Spleen (tissue), 11 donors: ENCODE measurements around the gene IL1RAPL1. TPM values are rescaled to one million over a fixed set of nuclear protein-coding genes. Genes with fewer than 3 reads are reported as not detected.

ENCODE experiments used
- DNase-seq: peaks from one replicate; pipeline ENCODE4 v3.0.0-alpha.2; 2020
- H3K27ac ChIP-seq, 8 donors: fragments of 200-600 bp; sonication (generic) in 7 of 8; 1 replicate in 4 of 8; 2 replicates in 4 of 8; pipeline versions ENCODE4 v1.5.0 to v1.8.0; 2016 to 2021; ENCODE audit warnings: inconsistent platforms in 4 of 8, mild to moderate bottlenecking in 4 of 8, moderate library complexity in 1 of 8
- H3K27me3 ChIP-seq, 7 donors: fragments of 200-600 bp; sonication (generic) in 6 of 7; replicated peaks in 1 of 7; 1 replicate in 4 of 7; 2 replicates in 3 of 7; pipeline versions ENCODE4 v1.5.0 to v1.8.0; 2016 to 2021; ENCODE audit warnings: inconsistent platforms in 3 of 7, mild to moderate bottlenecking in 1 of 7
- H3K36me3 ChIP-seq, 6 donors: fragments of 200-600 bp; sonication (generic) in 5 of 6; 1 replicate in 4 of 6; 2 replicates in 2 of 6; pipeline versions ENCODE4 v1.5.0 to v1.8.0; 2016 to 2021; ENCODE audit warnings: inconsistent platforms in 2 of 6
- H3K4me1 ChIP-seq, 6 donors: fragments of 200-600 bp; sonication (generic) in 5 of 6; 1 replicate in 3 of 6; 2 replicates in 3 of 6; pipeline versions ENCODE4 v1.5.0 to v1.8.0; 2016 to 2021; ENCODE audit warnings: inconsistent platforms in 3 of 6
- H3K4me3 ChIP-seq, 8 donors: fragments of 200-600 bp; sonication (generic) in 7 of 8; 1 replicate in 4 of 8; 2 replicates in 4 of 8; pipeline versions ENCODE4 v1.5.0 to v1.8.0; 2016 to 2021; ENCODE audit warnings: inconsistent platforms in 4 of 8, mild to moderate bottlenecking in 4 of 8, moderate library complexity in 2 of 8
- H3K9me3 ChIP-seq, 8 donors: fragments of 200-600 bp; sonication (generic) in 7 of 8; 1 replicate in 4 of 8; 2 replicates in 4 of 8; pipeline versions ENCODE4 v1.5.0 to v1.8.0; 2016 to 2021; ENCODE audit warnings: inconsistent platforms in 4 of 8
- POLR2A ChIP-seq, 3 donors: fragments of 450-650 bp; IDR thresholded peaks; one replicate each; pipeline ENCODE4 v1.5.1; 2017; ENCODE audit warnings: antibody characterized with exemption in 3 of 3, mild to moderate bottlenecking in 1 of 3
- POLR2AphosphoS5 ChIP-seq, 3 donors: sonication (generic); formaldehyde crosslinking; IDR thresholded peaks; one replicate each; pipeline ENCODE4 v1.5.1; 2017; ENCODE audit warnings: antibody characterized with exemption in 3 of 3
- WGBS, 5 donors: extraction: QIAGEN DNeasy Blood & Tissue Kit in 3 of 5; methylation state at CpG; one replicate each; pipeline versions ENCODE4 v1.1.5 to v1.1.7; 2013 to 2018; 5-methylcytosine and 5-hydroxymethylcytosine counted together
- intact Hi-C: fragments of 100-400 bp; cut with DNase I; formaldehyde crosslinking; loops from one replicate; pipeline ENCODE4 v1.15.0; 2023; ENCODE audit warnings: low total_unique reads
- polyA plus RNA-seq, 3 donors: library from polyadenylated mRNA; stranded (reverse); fragments of 200-250 nt; gene quantifications; one replicate each; pipeline ENCODE4 v1.2.1, GENCODE V29; 2013
- total RNA-seq, 7 donors: library from RNA; depleted of rRNA in 3 of 7; stranded (reverse); fragments of >200 nt in 3 of 7; fragmentation: NEBNext Ultra II Directional in 4 of 7; extraction: Animal tissue kit (Norgen Biotek cat#: 25700) in 4 of 7; gene quantifications; one replicate each; pipeline versions ENCODE4 v1.1.0 to v1.2.1, GENCODE V29; 2016 to 2021
- TF ChIP-seq, protein P1 (sequence below), 11 experiments: fragments of 200-600 bp in 7 of 11; fragments of 450-650 bp in 4 of 11; sonication (generic) in 4 of 11; IDR thresholded peaks in 8 of 11; conservative IDR thresholded peaks in 3 of 11; 1 replicate in 7 of 11; 2 replicates in 4 of 11; pipeline versions ENCODE4 v1.4.0 to v1.8.0; 2016 to 2021; ENCODE audit warnings: antibody characterized with exemption in 11 of 11, inconsistent platforms in 4 of 11, mild to moderate bottlenecking in 1 of 11
- donor health status: healthy with polysubstance abuse.
- donor health status: DM: no; HTN: no; CAD: no; lungs with moderate emphysema.
- donor health status: DM: no; HTN: no; CAD: no.
- donor health status: Bipolar disorder and iron deficiency.
- donor health status: healthy.
- donor health status: DM: no; HTN: no; CAD: no.
- donor health status: DM: yes; HTN: yes; CAD: no.

IL1RAPL1 gene
- total and polyA plus RNA-seq, 10 donors: 0.03 to 0.19 TPM; not detected in 8

GRCh38 chrX:28701222-28701621 lies 114.0 kb downstream of the IL1RAPL1 start:
- H3K27me3 ChIP-seq: no peaks in the 10 kb centered on the region
- no peak for DNase-seq
- H3K4me1 ChIP-seq: no peaks in the 10 kb centered on the region
- no peak overlapping the region for H3K4me3 ChIP-seq
- H3K27ac ChIP-seq: no peak overlapping the region
- no peaks in the 10 kb centered on the region for H3K36me3 ChIP-seq
- intact Hi-C loops: no loop called here
- H3K9me3 ChIP-seq: no peaks in the 10 kb centered on the region
- TF ChIP-seq, protein P1, sequence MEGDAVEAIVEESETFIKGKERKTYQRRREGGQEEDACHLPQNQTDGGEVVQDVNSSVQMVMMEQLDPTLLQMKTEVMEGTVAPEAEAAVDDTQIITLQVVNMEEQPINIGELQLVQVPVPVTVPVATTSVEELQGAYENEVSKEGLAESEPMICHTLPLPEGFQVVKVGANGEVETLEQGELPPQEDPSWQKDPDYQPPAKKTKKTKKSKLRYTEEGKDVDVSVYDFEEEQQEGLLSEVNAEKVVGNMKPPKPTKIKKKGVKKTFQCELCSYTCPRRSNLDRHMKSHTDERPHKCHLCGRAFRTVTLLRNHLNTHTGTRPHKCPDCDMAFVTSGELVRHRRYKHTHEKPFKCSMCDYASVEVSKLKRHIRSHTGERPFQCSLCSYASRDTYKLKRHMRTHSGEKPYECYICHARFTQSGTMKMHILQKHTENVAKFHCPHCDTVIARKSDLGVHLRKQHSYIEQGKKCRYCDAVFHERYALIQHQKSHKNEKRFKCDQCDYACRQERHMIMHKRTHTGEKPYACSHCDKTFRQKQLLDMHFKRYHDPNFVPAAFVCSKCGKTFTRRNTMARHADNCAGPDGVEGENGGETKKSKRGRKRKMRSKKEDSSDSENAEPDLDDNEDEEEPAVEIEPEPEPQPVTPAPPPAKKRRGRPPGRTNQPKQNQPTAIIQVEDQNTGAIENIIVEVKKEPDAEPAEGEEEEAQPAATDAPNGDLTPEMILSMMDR (IDR thresholded peaks at IDR 0.05 in 8 of 11, conservative IDR thresholded peaks at IDR 0.05 in 3 of 11): no peak
- TF ChIP-seq POLR2AphosphoS5 (IDR thresholded peaks at IDR 0.05) (no peak), POLR2A (IDR thresholded peaks at IDR 0.05) (no peak)
- 81 to 93% (median 89%) methylated on average over 1 of the region's 1 CpG for WGBS, 5 donors

- Histone ChIP-seq H3K27me3 (no peaks in the 10 kb centered on the region), H3K9me3 (peaks cover 0 to 3% (median under 1%) of the 10 kb centered on the region in 8 donors), H3K27ac (no peak overlapping the region), H3K4me3 (no peak overlapping the region), H3K4me1 (no peaks in the 10 kb centered on the region), H3K36me3 (no peaks in the 10 kb centered on the region)
- WGBS, 5 donors: 63 to 96% (median 70%) methylated on average over 4 of the region's 4 CpGs
- DNase-seq: no peak
- intact Hi-C loops: no loop called here
- TF ChIP-seq POLR2A (IDR thresholded peaks at IDR 0.05) (no peak), POLR2AphosphoS5 (IDR thresholded peaks at IDR 0.05) (no peak)
- TF ChIP-seq, protein P1 (IDR thresholded peaks at IDR 0.05 in 8 of 11, conservative IDR thresholded peaks at IDR 0.05 in 3 of 11): no peak
These were observed 119.7 kb downstream of the IL1RAPL1 start for GRCh38 chrX:28706964-28707363.

DNA sequence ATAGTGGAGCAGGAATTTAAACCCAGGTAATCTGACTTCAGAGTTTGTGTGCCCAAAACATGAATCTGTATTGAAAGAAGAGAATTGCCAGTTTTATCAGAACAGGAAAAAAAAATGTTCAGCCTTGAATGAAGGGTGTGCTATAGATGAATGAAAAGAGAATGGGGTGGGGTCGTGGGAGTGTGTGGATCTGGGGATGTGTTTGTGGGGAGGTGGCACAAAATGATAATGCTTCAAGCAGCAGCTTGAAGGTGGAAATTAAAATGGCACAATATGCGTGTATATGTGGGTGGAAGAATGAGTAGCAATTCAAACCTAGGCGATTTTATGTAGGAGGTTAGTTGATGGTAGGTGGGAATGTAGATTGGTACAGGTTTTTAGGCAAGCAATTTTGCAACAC lies 122.2 kb downstream of the IL1RAPL1 start:
- no peak overlapping the region for H3K27ac ChIP-seq
- H3K4me1 ChIP-seq: no peaks in the 10 kb centered on the region
- no peak for TF ChIP-seq POLR2AphosphoS5 (IDR thresholded peaks at IDR 0.05)
- TF ChIP-seq, protein P1 (IDR thresholded peaks at IDR 0.05 in 8 of 11, conservative IDR thresholded peaks at IDR 0.05 in 3 of 11): no peak
- no peak for TF ChIP-seq POLR2A (IDR thresholded peaks at IDR 0.05)
- no peak overlapping the region for H3K4me3 ChIP-seq
- no peaks in the 10 kb centered on the region for H3K27me3 ChIP-seq
- 36 to 80% (median 67%) methylated on average over 3 of the region's 3 CpGs for WGBS, 5 donors
- no peak for DNase-seq
- intact Hi-C loops: no loop called here
- H3K9me3 ChIP-seq: peaks cover 0 to 12% (median 2%) of the 10 kb centered on the region in 8 donors
- H3K36me3 ChIP-seq: no peaks in the 10 kb centered on the region

- intact Hi-C loops: no loop called here
- TF ChIP-seq POLR2A (IDR thresholded peaks at IDR 0.05) (no peak), POLR2AphosphoS5 (IDR thresholded peaks at IDR 0.05) (no peak)
- TF ChIP-seq, protein P1 (IDR thresholded peaks at IDR 0.05 in 8 of 11, conservative IDR thresholded peaks at IDR 0.05 in 3 of 11): no peak
- DNase-seq: no peak
- Histone ChIP-seq H3K4me1 (no peaks in the 10 kb centered on the region), H3K9me3 (peaks cover 0 to 6% (median 0%) of the 10 kb centered on the region in 8 donors), H3K27me3 (no peaks in the 10 kb centered on the region), H3K4me3 (no peak overlapping the region), H3K36me3 (no peaks in the 10 kb centered on the region), H3K27ac (no peak overlapping the region)
These were observed 130.6 kb downstream of the IL1RAPL1 start for GRCh38 chrX:28717864-28718263.
